Endothelial cell (in vitro differentiated cells): Measurements from ENCODE around the gene PI4K2B. TPM values are rescaled to one million over a fixed set of nuclear protein-coding genes. Genes with fewer than 3 reads are reported as not detected.
"Not testable (repeated sequence)": the region's sequence is repeated elsewhere in the genome, so short reads cannot be mapped to it uniquely, and the experiment has no call there.

Experiments
- DNase-seq: peaks from one replicate; pipeline ENCODE4 v3.0.0; 2021; ENCODE audit warnings: low spot score
- H3K27ac Mint-ChIP-seq: one replicate; pipeline ENCODE4 v1.8.0; 2021; ENCODE audit warnings: mixed read lengths, inconsistent platforms; ENCODE audit not compliant: unreplicated experiment
- H3K27me3 Mint-ChIP-seq: one replicate; pipeline ENCODE4 v1.8.0; 2021; ENCODE audit warnings: mild to moderate bottlenecking, moderate library complexity, mixed read lengths, inconsistent platforms; ENCODE audit not compliant: unreplicated experiment
- H3K36me3 Mint-ChIP-seq: one replicate; pipeline ENCODE4 v1.8.0; 2021; ENCODE audit warnings: mild to moderate bottlenecking, low read depth, mixed read lengths, inconsistent platforms; ENCODE audit not compliant: unreplicated experiment
- H3K4me1 Mint-ChIP-seq: one replicate; pipeline ENCODE4 v1.8.0; 2021; ENCODE audit warnings: mild to moderate bottlenecking, mixed read lengths, inconsistent platforms; ENCODE audit not compliant: unreplicated experiment
- H3K4me3 Mint-ChIP-seq: one replicate; pipeline ENCODE4 v1.8.0; 2021; ENCODE audit warnings: mild to moderate bottlenecking, mixed read lengths, inconsistent platforms; ENCODE audit not compliant: unreplicated experiment
- H3K9me3 Mint-ChIP-seq: one replicate; pipeline ENCODE4 v1.8.0; 2021; ENCODE audit warnings: mixed read lengths, inconsistent platforms; ENCODE audit not compliant: unreplicated experiment
- total RNA-seq: library from RNA; stranded (reverse); fragmentation: NEBNext Ultra II Directional; extraction: Animal tissue kit (Norgen Biotek cat#: 25700); gene quantifications from one replicate; pipeline ENCODE4 v1.2.1, GENCODE V29; 2021; ENCODE audit not compliant: unreplicated experiment
- TF ChIP-seq, protein P1 (sequence below): fragments of 200-600 bp; sonication (generic); IDR thresholded peaks from one replicate; pipeline ENCODE4 v1.5.0; 2021; ENCODE audit warnings: antibody characterized with exemption; ENCODE audit not compliant: unreplicated experiment

PI4K2B gene
- total RNA-seq, 1 donor from 2014 or later = 6.7 TPM

- H3K9me3 Mint-ChIP-seq = no peaks in the 10 kb centered on the region
- peaks cover 21% of the 10 kb centered on the region for H3K36me3 Mint-ChIP-seq
- peaks cover 2% of the 10 kb centered on the region for H3K27me3 Mint-ChIP-seq
- H3K4me1 Mint-ChIP-seq = peaks cover 5% of the 10 kb centered on the region
- H3K27ac Mint-ChIP-seq = no peak overlapping the region
- no peak overlapping the region for H3K4me3 Mint-ChIP-seq
- no peak for DNase-seq
- TF ChIP-seq, protein P1, sequence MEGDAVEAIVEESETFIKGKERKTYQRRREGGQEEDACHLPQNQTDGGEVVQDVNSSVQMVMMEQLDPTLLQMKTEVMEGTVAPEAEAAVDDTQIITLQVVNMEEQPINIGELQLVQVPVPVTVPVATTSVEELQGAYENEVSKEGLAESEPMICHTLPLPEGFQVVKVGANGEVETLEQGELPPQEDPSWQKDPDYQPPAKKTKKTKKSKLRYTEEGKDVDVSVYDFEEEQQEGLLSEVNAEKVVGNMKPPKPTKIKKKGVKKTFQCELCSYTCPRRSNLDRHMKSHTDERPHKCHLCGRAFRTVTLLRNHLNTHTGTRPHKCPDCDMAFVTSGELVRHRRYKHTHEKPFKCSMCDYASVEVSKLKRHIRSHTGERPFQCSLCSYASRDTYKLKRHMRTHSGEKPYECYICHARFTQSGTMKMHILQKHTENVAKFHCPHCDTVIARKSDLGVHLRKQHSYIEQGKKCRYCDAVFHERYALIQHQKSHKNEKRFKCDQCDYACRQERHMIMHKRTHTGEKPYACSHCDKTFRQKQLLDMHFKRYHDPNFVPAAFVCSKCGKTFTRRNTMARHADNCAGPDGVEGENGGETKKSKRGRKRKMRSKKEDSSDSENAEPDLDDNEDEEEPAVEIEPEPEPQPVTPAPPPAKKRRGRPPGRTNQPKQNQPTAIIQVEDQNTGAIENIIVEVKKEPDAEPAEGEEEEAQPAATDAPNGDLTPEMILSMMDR = no peak
These were observed 11.3 kb downstream of the PI4K2B start for GRCh38 chr4:25245181-25245580.

GRCh38 chr4:25246680-25247611, 13.1 kb downstream of the PI4K2B start:
- no peak overlapping the region for H3K4me3 Mint-ChIP-seq

DNA sequence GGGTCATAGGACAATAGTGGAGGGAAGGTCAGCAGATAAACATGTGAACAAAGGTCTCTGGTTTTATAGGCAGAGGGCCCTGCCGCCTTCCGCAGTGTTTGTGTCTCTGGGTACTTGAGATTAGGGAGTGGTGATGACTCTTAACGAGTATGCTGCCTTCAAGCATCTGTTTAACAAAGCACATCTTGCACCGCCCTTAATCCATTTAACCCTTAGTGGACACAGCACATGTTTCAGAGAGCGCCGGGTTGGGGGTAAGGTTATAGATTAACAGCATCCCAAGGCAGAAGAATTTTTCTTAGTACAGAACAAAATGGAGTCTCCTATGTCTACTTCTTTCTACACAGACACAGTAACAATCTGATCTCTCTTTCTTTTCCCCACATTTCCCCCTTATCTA, 15.0 kb downstream of the PI4K2B start:
- peaks cover 18% of the 10 kb centered on the region for H3K36me3 Mint-ChIP-seq
- not testable (repeated sequence) for H3K27me3 Mint-ChIP-seq, H3K4me1 Mint-ChIP-seq, H3K9me3 Mint-ChIP-seq, H3K4me3 Mint-ChIP-seq, H3K27ac Mint-ChIP-seq, DNase-seq

More at GRCh38 chr4:25246680-25247611, 13.1 kb downstream of the PI4K2B start:
- no peak for DNase-seq
- TF ChIP-seq, protein P1 = no peak
- Mint-ChIP-seq H3K4me1 (no peaks in the 10 kb centered on the region), H3K36me3 (peaks cover 21% of the 10 kb centered on the region), H3K27me3 (peaks cover 3% of the 10 kb centered on the region), H3K9me3 (no peaks in the 10 kb centered on the region), H3K27ac (no peak overlapping the region)

DNA sequence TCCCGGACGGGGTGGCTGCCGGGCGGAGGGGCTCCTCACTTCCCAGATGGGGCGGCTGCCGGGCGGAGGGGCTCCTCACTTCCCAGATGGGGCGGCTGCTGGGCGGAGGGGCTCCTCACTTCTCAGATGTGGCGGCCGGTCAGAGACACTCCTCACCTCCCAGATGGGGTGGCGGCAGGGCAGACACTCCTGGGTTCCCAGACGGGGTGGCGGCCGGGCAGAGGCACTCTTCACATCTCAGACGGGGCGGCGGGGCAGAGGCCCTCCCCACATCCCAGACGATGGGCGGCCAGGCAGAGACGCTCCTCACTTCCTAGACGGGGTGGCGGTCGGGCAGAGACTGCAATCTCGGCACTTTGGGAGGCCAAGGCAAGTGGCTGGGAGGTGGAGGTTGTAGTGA, 15.7 kb downstream of the PI4K2B start:
- peaks cover 11% of the 10 kb centered on the region for H3K36me3 Mint-ChIP-seq
- not testable (repeated sequence) for DNase-seq, H3K9me3 Mint-ChIP-seq, H3K4me3 Mint-ChIP-seq, H3K27ac Mint-ChIP-seq, H3K4me1 Mint-ChIP-seq, H3K27me3 Mint-ChIP-seq

DNA sequence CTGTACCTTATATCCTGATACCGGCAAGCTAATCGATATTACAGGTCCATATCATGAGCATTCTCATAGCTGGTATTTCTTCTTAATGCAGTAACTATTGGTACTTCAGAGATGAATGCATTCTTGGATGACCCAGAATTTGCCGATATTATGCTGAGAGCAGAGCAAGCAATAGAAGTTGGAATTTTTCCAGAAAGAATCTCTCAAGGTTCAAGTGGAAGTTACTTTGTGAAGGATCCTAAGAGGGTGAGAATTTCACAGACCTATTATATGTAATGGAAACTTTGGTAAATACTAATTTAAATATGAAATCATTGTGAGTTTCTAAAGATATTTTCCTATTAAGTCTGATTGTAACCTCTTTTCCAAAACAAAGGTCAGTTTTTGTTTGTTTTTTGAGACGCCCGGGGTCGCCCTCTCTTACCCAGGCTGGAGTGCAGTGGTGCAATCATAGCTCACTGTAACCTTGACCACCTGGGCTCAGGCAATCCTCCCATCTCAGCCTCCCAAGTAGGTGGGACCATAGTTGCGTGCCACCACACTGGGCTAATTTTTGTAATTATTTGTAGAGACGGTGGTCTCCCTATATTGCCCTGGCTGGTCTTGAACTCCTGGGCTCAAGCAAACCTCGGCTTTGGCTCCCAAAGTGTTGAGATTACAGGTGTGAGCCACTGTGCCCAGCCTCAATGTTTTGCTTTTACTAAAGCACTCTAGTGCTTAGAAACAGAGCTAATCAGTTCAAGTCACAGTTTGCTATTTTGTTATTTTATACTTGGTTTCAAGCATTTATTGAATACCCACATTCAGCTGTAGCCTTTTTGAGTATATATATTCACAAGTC, 18.6 kb downstream of the PI4K2B start:
- TF ChIP-seq, protein P1 = no peak
- Mint-ChIP-seq H3K27me3 (peaks cover 3% of the 10 kb centered on the region), H3K4me1 (no peaks in the 10 kb centered on the region), H3K9me3 (no peaks in the 10 kb centered on the region), H3K4me3 (no peak overlapping the region), H3K36me3 (peaks cover 8% of the 10 kb centered on the region), H3K27ac (no peak overlapping the region)
- DNase-seq = no peak
